SK-N-SH treated with all-trans-retinoic acid at 6 μM for 48 hours (cell line): ENCODE data around the gene KCND1.

Experiments
- ARNTL ChIP-seq: fragments of 450-650 bp; formaldehyde crosslinking; IDR thresholded peaks from 2 replicates; pipeline ENCODE4 v1.5.0; 2020; ENCODE audit warnings: low read depth, mild to moderate bottlenecking, moderate library complexity, borderline replicate concordance
- CREB5 ChIP-seq: fragments of 250-450 bp; sonication (Bioruptor Pico); IDR thresholded peaks from 2 replicates; pipeline ENCODE4 v1.5.1; 2020; ENCODE audit warnings: low read depth, mild to moderate bottlenecking, moderate library complexity
- PPARA ChIP-seq: fragments of 250-450 bp; sonication (Bioruptor Pico); IDR thresholded peaks from 2 replicates; pipeline ENCODE4 v1.5.0; 2020; ENCODE audit warnings: mild to moderate bottlenecking, borderline replicate concordance
- RARB ChIP-seq: fragments of 250-450 bp; sonication (Bioruptor Pico); IDR thresholded peaks from 2 replicates; pipeline ENCODE4 v1.8.0; 2021; ENCODE audit warnings: mild to moderate bottlenecking, moderate library complexity
- ZNF70 ChIP-seq: fragments of 450-650 bp; formaldehyde crosslinking; IDR thresholded peaks from 2 replicates; pipeline ENCODE4 v1.5.0; 2020; ENCODE audit warnings: mild to moderate bottlenecking, moderate library complexity
- TF ChIP-seq, protein P1 (sequence below): fragments of 250-450 bp; sonication (Bioruptor Pico); IDR thresholded peaks from 2 replicates; pipeline ENCODE4 v1.8.0; 2020; ENCODE audit warnings: mild to moderate bottlenecking, moderate library complexity, borderline replicate concordance

GRCh38 chrX:48972220-48973164 lies 848 bp upstream of the KCND1 start:
- no peak for TF ChIP-seq CREB5 (CRISPR knock-in tag)
- TF ChIP-seq, protein P1, sequence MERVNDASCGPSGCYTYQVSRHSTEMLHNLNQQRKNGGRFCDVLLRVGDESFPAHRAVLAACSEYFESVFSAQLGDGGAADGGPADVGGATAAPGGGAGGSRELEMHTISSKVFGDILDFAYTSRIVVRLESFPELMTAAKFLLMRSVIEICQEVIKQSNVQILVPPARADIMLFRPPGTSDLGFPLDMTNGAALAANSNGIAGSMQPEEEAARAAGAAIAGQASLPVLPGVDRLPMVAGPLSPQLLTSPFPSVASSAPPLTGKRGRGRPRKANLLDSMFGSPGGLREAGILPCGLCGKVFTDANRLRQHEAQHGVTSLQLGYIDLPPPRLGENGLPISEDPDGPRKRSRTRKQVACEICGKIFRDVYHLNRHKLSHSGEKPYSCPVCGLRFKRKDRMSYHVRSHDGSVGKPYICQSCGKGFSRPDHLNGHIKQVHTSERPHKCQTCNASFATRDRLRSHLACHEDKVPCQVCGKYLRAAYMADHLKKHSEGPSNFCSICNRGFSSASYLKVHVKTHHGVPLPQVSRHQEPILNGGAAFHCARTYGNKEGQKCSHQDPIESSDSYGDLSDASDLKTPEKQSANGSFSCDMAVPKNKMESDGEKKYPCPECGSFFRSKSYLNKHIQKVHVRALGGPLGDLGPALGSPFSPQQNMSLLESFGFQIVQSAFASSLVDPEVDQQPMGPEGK (CRISPR knock-in tag) = no peak
- TF ChIP-seq RARB (CRISPR knock-in tag) = no peak
- TF ChIP-seq ARNTL (CRISPR knock-in tag) = no peak
- TF ChIP-seq PPARA (CRISPR knock-in tag) = no peak
- TF ChIP-seq ZNF70 = no peak
